ENCODE measurements around the gene KAT5. TPM values are rescaled to one million over a fixed set of nuclear protein-coding genes. Genes with fewer than 3 reads are reported as not detected.
"Not testable (repeated sequence)": the region's sequence is repeated elsewhere in the genome, so short reads cannot be mapped to it uniquely, and the experiment has no call there.

KAT5 gene
- total RNA-seq, 1 experiment from 2014 or later: 37.6 TPM

- Mint-ChIP-seq H3K9me3 (ENCODE audit: unreplicated experiment) (no peaks in the 10 kb centered on the region), H3K4me3 (ENCODE audit: unreplicated experiment) (no peak overlapping the region), H3K27ac (ENCODE audit: low read depth, unreplicated experiment) (no peak overlapping the region), H3K4me1 (ENCODE audit: insufficient read depth, unreplicated experiment) (no peaks in the 10 kb centered on the region), H3K27me3 (ENCODE audit: insufficient read depth, unreplicated experiment) (peaks cover 33% of the 10 kb centered on the region), H3K36me3 (ENCODE audit: insufficient read depth, unreplicated experiment) (no peaks in the 10 kb centered on the region)
- no peak for DNase-seq (ENCODE audit: unreplicated experiment)
- CTCF ChIA-PET: interaction anchor here (0.6 to 2.6 kb wide), 9 partner anchors 17 to 1283 kb away, joined by 3 to 18 read pairs (median 4); partner anchors contain the start of gene MUS81
- POLR2A ChIA-PET: interaction anchor here (1.4 to 2.3 kb wide), 2 partner anchors 74 to 115 kb away, joined by 5 to 7 read pairs; partner anchors contain the start of gene CFL1
- no peak for TF ChIP-seq CTCF (IDR thresholded peaks at IDR 0.05; ENCODE audit: unreplicated experiment)
- intact Hi-C loops (cut with micrococcal nuclease): no loop called here
- no TSS peak for BruUV-seq (replicated peaks)
Measured at GRCh38 chr11:65743681-65744025, 31.6 kb downstream of the KAT5 start.

- intact Hi-C loops (cut with micrococcal nuclease): no loop called here
- ChIA-PET CTCF (interaction anchor here (0.6 to 2.6 kb wide), 21 partner anchors 11 to 1283 kb away, joined by 3 to 18 read pairs (median 4); partner anchors contain the start of genes KAT5 and MUS81), POLR2A (interaction anchor here (1.0 to 2.3 kb wide), 4 partner anchors 25 to 114 kb away, joined by 3 to 7 read pairs (median 6); partner anchors contain the start of gene CFL1)
- no TSS peak for BruUV-seq (replicated peaks)
- Mint-ChIP-seq H3K4me3 (ENCODE audit: unreplicated experiment) (no peak overlapping the region), H3K27me3 (ENCODE audit: insufficient read depth, unreplicated experiment) (peaks cover 38% of the 10 kb centered on the region), H3K9me3 (ENCODE audit: unreplicated experiment) (no peaks in the 10 kb centered on the region), H3K4me1 (ENCODE audit: insufficient read depth, unreplicated experiment) (no peaks in the 10 kb centered on the region), H3K36me3 (ENCODE audit: insufficient read depth, unreplicated experiment) (no peaks in the 10 kb centered on the region), H3K27ac (ENCODE audit: low read depth, unreplicated experiment) (no peak overlapping the region)
- no peak for TF ChIP-seq CTCF (IDR thresholded peaks at IDR 0.05; ENCODE audit: unreplicated experiment)
- peak; percentile 73 for DNase-seq (ENCODE audit: unreplicated experiment)
Measured at GRCh38 chr11:65744026-65744698, 32.1 kb downstream of the KAT5 start.

GRCh38 chr11:65744699-65745042 lies 32.6 kb downstream of the KAT5 start:
- Mint-ChIP-seq H3K36me3 (ENCODE audit: insufficient read depth, unreplicated experiment) (no peaks in the 10 kb centered on the region), H3K4me1 (ENCODE audit: insufficient read depth, unreplicated experiment) (no peaks in the 10 kb centered on the region), H3K4me3 (ENCODE audit: unreplicated experiment) (no peak overlapping the region), H3K9me3 (ENCODE audit: unreplicated experiment) (no peaks in the 10 kb centered on the region), H3K27me3 (ENCODE audit: insufficient read depth, unreplicated experiment) (peaks cover 43% of the 10 kb centered on the region), H3K27ac (ENCODE audit: low read depth, unreplicated experiment) (no peak overlapping the region)
- intact Hi-C loops (cut with micrococcal nuclease): no loop called here
- POLR2A ChIA-PET: interaction anchor here (0.7 to 2.3 kb wide), 5 partner anchors 10 to 114 kb away, joined by 3 to 7 read pairs (median 5); partner anchors contain the start of gene CFL1
- CTCF ChIA-PET: interaction anchor here (0.6 to 2.6 kb wide), 17 partner anchors 10 to 263 kb away, joined by 3 to 18 read pairs (median 4); partner anchors contain the start of genes KAT5 and MUS81
- TF ChIP-seq CTCF (IDR thresholded peaks at IDR 0.05; ENCODE audit: unreplicated experiment): no peak
- DNase-seq (ENCODE audit: unreplicated experiment): no peak
- no TSS peak for BruUV-seq (replicated peaks)

GRCh38 chr11:65745049-65745448 lies 33.0 kb downstream of the KAT5 start:
- H3K4me1 Mint-ChIP-seq (ENCODE audit: insufficient read depth, unreplicated experiment): no peaks in the 10 kb centered on the region
- POLR2A ChIA-PET: interaction anchor here (0.7 to 2.3 kb wide), 5 partner anchors 10 to 113 kb away, joined by 3 to 7 read pairs (median 5); partner anchors contain the start of gene CFL1
- H3K9me3 Mint-ChIP-seq (ENCODE audit: unreplicated experiment): no peaks in the 10 kb centered on the region
- CTCF ChIA-PET: interaction anchor here (0.6 to 2.6 kb wide), 12 partner anchors 10 to 108 kb away, joined by 3 to 18 read pairs (median 4); partner anchors contain the start of gene KAT5
- no peaks in the 10 kb centered on the region for H3K36me3 Mint-ChIP-seq (ENCODE audit: insufficient read depth, unreplicated experiment)
- no TSS peak for BruUV-seq (replicated peaks)
- no peak for DNase-seq (ENCODE audit: unreplicated experiment)
- peaks cover 47% of the 10 kb centered on the region for H3K27me3 Mint-ChIP-seq (ENCODE audit: insufficient read depth, unreplicated experiment)
- H3K27ac Mint-ChIP-seq (ENCODE audit: low read depth, unreplicated experiment): no peak overlapping the region
- intact Hi-C loops (cut with micrococcal nuclease): no loop called here
- no peak overlapping the region for H3K4me3 Mint-ChIP-seq (ENCODE audit: unreplicated experiment)
- no peak for TF ChIP-seq CTCF (IDR thresholded peaks at IDR 0.05; ENCODE audit: unreplicated experiment)

- H3K9me3 Mint-ChIP-seq (ENCODE audit: unreplicated experiment); H3K4me3 Mint-ChIP-seq (ENCODE audit: unreplicated experiment); CTCF ChIA-PET; H3K27me3 Mint-ChIP-seq (ENCODE audit: insufficient read depth, unreplicated experiment); H3K4me1 Mint-ChIP-seq (ENCODE audit: insufficient read depth, unreplicated experiment); intact Hi-C loops (cut with micrococcal nuclease); BruUV-seq (replicated peaks); H3K36me3 Mint-ChIP-seq (ENCODE audit: insufficient read depth, unreplicated experiment); DNase-seq (ENCODE audit: unreplicated experiment); H3K27ac Mint-ChIP-seq (ENCODE audit: low read depth, unreplicated experiment): not testable (repeated sequence)
- POLR2A ChIA-PET: interaction anchor here (0.7 kb wide), 1 partner anchor 51 kb away, joined by 4 read pairs; no protein-coding TSS in a partner anchor
Measured at GRCh38 chr11:65762169-65762568, 50.1 kb downstream of the KAT5 start.

- H3K4me3 Mint-ChIP-seq (ENCODE audit: unreplicated experiment); H3K36me3 Mint-ChIP-seq (ENCODE audit: insufficient read depth, unreplicated experiment); H3K9me3 Mint-ChIP-seq (ENCODE audit: unreplicated experiment); BruUV-seq (replicated peaks); DNase-seq (ENCODE audit: unreplicated experiment); H3K27me3 Mint-ChIP-seq (ENCODE audit: insufficient read depth, unreplicated experiment); H3K4me1 Mint-ChIP-seq (ENCODE audit: insufficient read depth, unreplicated experiment); CTCF ChIA-PET; POLR2A ChIA-PET; H3K27ac Mint-ChIP-seq (ENCODE audit: low read depth, unreplicated experiment); intact Hi-C loops (cut with micrococcal nuclease): not testable (repeated sequence)
Measured at GRCh38 chr11:65762816-65763215, 50.8 kb downstream of the KAT5 start.

Measured in MCF 10A (cell line).